PC-3 (cell line): ENCODE measurements around the gene IL4. TPM values are rescaled to one million over a fixed set of nuclear protein-coding genes. Genes with fewer than 3 reads are reported as not detected.

Experiments
- ATAC-seq: fragments of 200-7000 bp; cut with Tn5 transposase; 2 replicates; pipeline ENCODE4 v1.9.1; 2020; ENCODE audit warnings: mild to moderate bottlenecking, moderate library complexity
- BruUV-seq: library from RNA; stranded (reverse); fragments of 400-500 nt; replicated peaks from 2 replicates; lab custom pipeline; 2021; lab: Mats Ljungman, UMichigan
- CTCF ChIA-PET: fragments of 300-600 bp; sonication (Branson Sonifier 250); formaldehyde crosslinking; loops from one replicate; lab custom pipeline; 2022; ENCODE audit warnings: antibody characterized with exemption; lab: Charles Lee
- POLR2A ChIA-PET: fragments of 300-600 bp; sonication (Branson Sonifier 250); formaldehyde crosslinking; loops from one replicate; lab custom pipeline; 2022; ENCODE audit warnings: antibody characterized with exemption; ENCODE audit not compliant: unreplicated experiment; lab: Charles Lee
- DNase-seq: peaks from one replicate; pipeline ENCODE4 v3.0.0-alpha.2; 2015
- H2AFZ ChIP-seq: fragments of 300-600 bp; sonication (generic); 2 replicates; pipeline ENCODE4 v1.6.0; 2016; ENCODE audit warnings: antibody characterized with exemption, low read length
- H3F3A ChIP-seq: fragments of 300-600 bp; sonication (generic); one replicate; pipeline ENCODE4 v1.6.0; 2017; ENCODE audit warnings: antibody characterized with exemption, low read length, control low read depth, mild to moderate bottlenecking; ENCODE audit not compliant: unreplicated experiment
- H3K27ac ChIP-seq: fragments of 300-600 bp; sonication (generic); 2 replicates; pipeline ENCODE4 v1.5.1; 2016; ENCODE audit warnings: mild to moderate bottlenecking, low read length
- H3K27me3 ChIP-seq: fragments of 300-600 bp; sonication (generic); 2 replicates; pipeline ENCODE4 v1.6.1; 2016; ENCODE audit warnings: low read length, mixed read lengths
- H3K36me3 ChIP-seq: fragments of 300-600 bp; sonication (generic); 2 replicates; pipeline ENCODE4 v1.6.1; 2016; ENCODE audit warnings: low read depth, mixed run types, low read length, mixed read lengths
- H3K4me1 ChIP-seq: fragments of 300-600 bp; sonication (generic); 2 replicates; pipeline ENCODE4 v1.5.1; 2016; ENCODE audit warnings: low read length; ENCODE audit not compliant: insufficient read depth
- H3K4me2 ChIP-seq: fragments of 300-600 bp; sonication (generic); 2 replicates; pipeline ENCODE4 v1.6.0; 2016; ENCODE audit warnings: low read length
- H3K4me3 ChIP-seq: fragments of 300-600 bp; sonication (generic); 2 replicates; pipeline ENCODE4 v1.5.1; 2016; ENCODE audit warnings: mild to moderate bottlenecking, low read length, mixed read lengths
- H3K79me2 ChIP-seq: fragments of 300-600 bp; sonication (generic); 2 replicates; pipeline ENCODE4 v1.6.1; 2017; ENCODE audit warnings: low read length, mixed read lengths
- H3K9ac ChIP-seq: fragments of 300-600 bp; sonication (generic); 2 replicates; pipeline ENCODE4 v1.6.0; 2016; ENCODE audit warnings: mild to moderate bottlenecking, low read length
- H3K9me2 ChIP-seq: fragments of 300-600 bp; sonication (generic); replicated peaks from 2 replicates; pipeline ENCODE4 v1.6.1; 2016; ENCODE audit warnings: mixed run types, low read length, mixed read lengths
- H3K9me3 ChIP-seq: fragments of 300-600 bp; sonication (generic); 2 replicates; pipeline ENCODE4 v1.6.1; 2016; ENCODE audit warnings: low read length, mixed read lengths
- H4K20me1 ChIP-seq: fragments of 300-600 bp; sonication (generic); 2 replicates; pipeline ENCODE4 v1.6.1; 2016; ENCODE audit warnings: low read length, mixed read lengths
- CTCF ChIP-seq: fragments of 300-600 bp; sonication (generic); conservative IDR thresholded peaks from 2 replicates; pipeline ENCODE4 v1.5.1; 2017; ENCODE audit warnings: antibody characterized with exemption, low read depth, mild to moderate bottlenecking, low read length
- EZH2 ChIP-seq: fragments of 300-600 bp; sonication (generic); IDR thresholded peaks from one replicate; pipeline ENCODE4 v1.6.1; 2017; ENCODE audit warnings: antibody characterized with exemption, mild to moderate bottlenecking, low read length; ENCODE audit not compliant: unreplicated experiment
- EZH2phosphoT487 ChIP-seq: fragments of 300-600 bp; sonication (generic); IDR thresholded peaks from 2 replicates; pipeline ENCODE4 v1.6.1; 2018; ENCODE audit warnings: mild to moderate bottlenecking, antibody characterized with exemption, low read length, borderline replicate concordance
- intact Hi-C: fragments of 100-400 bp; cut with micrococcal nuclease; formaldehyde crosslinking; loops from 2 replicates; pipeline ENCODE4 v1.9.0; 2023
- total RNA-seq: library from RNA; depleted of rRNA; stranded (reverse); fragments of >200 nt; gene quantifications from 2 replicates; pipeline ENCODE4 v1.2.3, GENCODE V29; 2014; rRNA removed

Gene IL4
- total RNA-seq, 1 experiment from 2014 or later, result not detected

DNA sequence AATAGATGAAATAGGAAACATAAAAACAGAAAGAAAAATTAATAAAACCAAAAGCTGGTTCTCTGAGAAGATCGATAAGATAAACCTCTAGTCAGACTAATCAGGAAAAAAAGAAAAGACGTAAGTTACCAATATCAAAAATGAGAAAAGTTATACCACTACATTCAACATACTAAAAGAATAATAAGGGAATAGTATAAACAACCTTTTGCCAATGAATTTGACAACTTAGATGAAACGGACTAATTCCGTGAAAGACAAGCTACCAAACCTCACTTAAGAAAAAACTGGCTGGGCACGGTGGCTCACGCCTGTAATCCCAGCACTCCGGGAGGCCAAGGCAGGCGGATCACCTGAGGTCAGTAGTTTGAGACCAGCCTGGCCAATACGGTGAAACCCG is 56.1 kb downstream of the IL4 start:
- Histone ChIP-seq H3K27ac (no peak overlapping the region), H3K9me2 (no peaks in the 10 kb centered on the region), H3K9ac (no peak overlapping the region), H4K20me1 (no peaks in the 10 kb centered on the region), H3K4me2 (no peak overlapping the region), H3F3A (no peaks in the 10 kb centered on the region), H3K36me3 (peaks cover 6% of the 10 kb centered on the region), H3K4me1 (no peaks in the 10 kb centered on the region), H3K9me3 (no peaks in the 10 kb centered on the region), H3K79me2 (no peaks in the 10 kb centered on the region), H3K27me3 (no peaks in the 10 kb centered on the region), H3K4me3 (no peak overlapping the region), H2AFZ (no peak overlapping the region)
- CTCF ChIA-PET, result no interaction called here
- DNase-seq (no peak), ATAC-seq (no peak)
- TF ChIP-seq CTCF (no peak), EZH2phosphoT487 (no peak), EZH2 (no peak)
- intact Hi-C loops, result no loop called here
- BruUV-seq, result no TSS peak
- POLR2A ChIA-PET, result no interaction called here

Other genes with a start within 250 kb of the IL4 start
- 21.1 and 23.1 TPM in 2 replicates for gene IRF1, start 183.2 kb upstream of the IL4 start, total RNA-seq
- gene IL5, start 130.5 kb upstream of the IL4 start, total RNA-seq, result not detected in 2 replicates
- 3.5 and 6.7 TPM in 2 replicates for gene RAD50, start 117.0 kb upstream of the IL4 start, total RNA-seq
- not detected in 2 replicates for gene IL13, start 15.8 kb upstream of the IL4 start, total RNA-seq
- gene KIF3A, start 63.6 kb downstream of the IL4 start, total RNA-seq, result 5.7 and 9.5 TPM in 2 replicates
- gene CCNI2, start 73.4 kb downstream of the IL4 start, total RNA-seq, result not detected in 2 replicates
- gene SEPTIN8, start 103.2 kb downstream of the IL4 start, total RNA-seq, result 21.9 and 29.4 TPM in 2 replicates
- 0.04 TPM in 1 of 2 replicates, not detected in the other for gene SOWAHA, start 139.3 kb downstream of the IL4 start, total RNA-seq
- gene SHROOM1, start 156.7 kb downstream of the IL4 start, total RNA-seq, result 13.6 and 15.7 TPM in 2 replicates
- gene GDF9, start 192.5 kb downstream of the IL4 start, total RNA-seq, result not detected in 2 replicates
- gene UQCRQ, start 192.7 kb downstream of the IL4 start, total RNA-seq, result 190 and 198 TPM in 2 replicates
- 0.36 TPM in 1 of 2 replicates, not detected in the other for gene LEAP2, start 199.7 kb downstream of the IL4 start, total RNA-seq